Measurements from ENCODE around the gene GALK2. TPM values are rescaled to one million over a fixed set of nuclear protein-coding genes. Genes with fewer than 3 reads are reported as not detected.

The GALK2 gene
- total RNA-seq, 1 donor from 2014 or later: 39.3 TPM

DNA sequence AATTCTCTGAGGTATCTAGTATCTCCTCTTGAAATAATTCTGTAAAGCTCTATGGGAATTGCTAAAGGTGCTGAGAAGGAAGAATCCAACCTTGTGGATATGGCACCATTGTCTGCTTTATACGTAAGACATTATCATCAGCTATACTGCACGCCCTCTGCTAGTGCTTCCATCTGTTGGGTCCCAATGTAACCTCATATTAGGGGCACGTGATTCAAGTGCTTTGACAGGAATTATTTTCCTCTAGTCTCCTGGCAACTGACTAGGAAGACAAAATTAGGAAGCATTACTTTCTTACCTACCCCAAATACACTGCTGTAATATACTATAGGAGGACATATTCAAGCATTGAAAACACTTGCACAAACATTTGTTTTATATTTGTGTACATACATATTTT lies 38.6 kb upstream of the GALK2 start:
- Histone ChIP-seq H3K27me3 (ENCODE audit: low read depth) (no peaks in the 10 kb centered on the region), H3K9me3 (replicated peaks) (no peaks in the 10 kb centered on the region), H3K36me3 (peaks cover 96% of the 10 kb centered on the region), H3K4me1 (peaks cover 11% of the 10 kb centered on the region), H3K27ac (replicated peaks) (peak overlapping the region; percentile 4), H3K4me3 (no peak overlapping the region)
- TF ChIP-seq, protein P1, sequence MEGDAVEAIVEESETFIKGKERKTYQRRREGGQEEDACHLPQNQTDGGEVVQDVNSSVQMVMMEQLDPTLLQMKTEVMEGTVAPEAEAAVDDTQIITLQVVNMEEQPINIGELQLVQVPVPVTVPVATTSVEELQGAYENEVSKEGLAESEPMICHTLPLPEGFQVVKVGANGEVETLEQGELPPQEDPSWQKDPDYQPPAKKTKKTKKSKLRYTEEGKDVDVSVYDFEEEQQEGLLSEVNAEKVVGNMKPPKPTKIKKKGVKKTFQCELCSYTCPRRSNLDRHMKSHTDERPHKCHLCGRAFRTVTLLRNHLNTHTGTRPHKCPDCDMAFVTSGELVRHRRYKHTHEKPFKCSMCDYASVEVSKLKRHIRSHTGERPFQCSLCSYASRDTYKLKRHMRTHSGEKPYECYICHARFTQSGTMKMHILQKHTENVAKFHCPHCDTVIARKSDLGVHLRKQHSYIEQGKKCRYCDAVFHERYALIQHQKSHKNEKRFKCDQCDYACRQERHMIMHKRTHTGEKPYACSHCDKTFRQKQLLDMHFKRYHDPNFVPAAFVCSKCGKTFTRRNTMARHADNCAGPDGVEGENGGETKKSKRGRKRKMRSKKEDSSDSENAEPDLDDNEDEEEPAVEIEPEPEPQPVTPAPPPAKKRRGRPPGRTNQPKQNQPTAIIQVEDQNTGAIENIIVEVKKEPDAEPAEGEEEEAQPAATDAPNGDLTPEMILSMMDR (IDR thresholded peaks at IDR 0.05; ENCODE audit: borderline replicate concordance): no peak
- DNase-seq: no peak
- intact Hi-C loops (cut with micrococcal nuclease): loop anchor here (10.0 kb wide), 1 partner anchor 87 kb away; the partner anchor contains the start of gene SECISBP2L

DNA sequence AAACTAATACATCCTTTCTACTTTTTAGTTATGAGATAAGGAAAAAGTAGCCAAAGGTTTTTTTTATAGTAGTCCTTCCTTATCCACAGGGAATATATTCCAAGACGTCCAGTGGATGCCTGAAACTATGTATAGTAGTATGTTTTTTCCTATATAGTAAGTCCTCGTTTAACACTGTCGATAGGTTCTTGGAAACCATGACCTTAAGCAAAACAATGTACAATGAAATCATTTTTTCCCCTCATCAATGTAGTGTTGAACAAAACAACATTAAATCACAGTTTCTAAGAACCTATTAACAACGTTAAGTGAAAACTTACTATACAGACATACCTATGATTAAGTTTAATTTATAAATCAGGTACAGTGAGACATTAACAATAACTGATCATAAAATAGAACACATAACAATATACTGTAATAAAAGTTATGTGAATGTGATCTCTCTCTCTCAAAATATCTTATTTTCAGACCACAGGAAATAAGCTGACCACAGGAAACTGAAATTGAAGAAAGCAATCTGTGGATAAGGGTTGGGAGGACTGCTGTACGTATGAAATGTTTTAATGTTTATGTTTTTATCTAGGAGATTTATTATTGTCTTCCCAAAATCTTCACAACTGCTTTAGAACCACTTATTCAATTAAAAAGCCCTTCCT lies 35.2 kb upstream of the GALK2 start:
- no peaks in the 10 kb centered on the region for H3K27me3 ChIP-seq (ENCODE audit: low read depth)
- intact Hi-C loops (cut with micrococcal nuclease): loop anchor here (10.0 kb wide), 1 partner anchor 90 kb away; the partner anchor contains the start of gene SECISBP2L
- no peak for DNase-seq
- peaks cover 93% of the 10 kb centered on the region for H3K36me3 ChIP-seq
- H3K4me1 ChIP-seq: peaks cover 11% of the 10 kb centered on the region
- TF ChIP-seq, protein P1 (IDR thresholded peaks at IDR 0.05; ENCODE audit: borderline replicate concordance): no peak
- no peaks in the 10 kb centered on the region for H3K9me3 ChIP-seq (replicated peaks)
- no peak overlapping the region for H3K4me3 ChIP-seq
- H3K27ac ChIP-seq (replicated peaks): no peak overlapping the region

DNA sequence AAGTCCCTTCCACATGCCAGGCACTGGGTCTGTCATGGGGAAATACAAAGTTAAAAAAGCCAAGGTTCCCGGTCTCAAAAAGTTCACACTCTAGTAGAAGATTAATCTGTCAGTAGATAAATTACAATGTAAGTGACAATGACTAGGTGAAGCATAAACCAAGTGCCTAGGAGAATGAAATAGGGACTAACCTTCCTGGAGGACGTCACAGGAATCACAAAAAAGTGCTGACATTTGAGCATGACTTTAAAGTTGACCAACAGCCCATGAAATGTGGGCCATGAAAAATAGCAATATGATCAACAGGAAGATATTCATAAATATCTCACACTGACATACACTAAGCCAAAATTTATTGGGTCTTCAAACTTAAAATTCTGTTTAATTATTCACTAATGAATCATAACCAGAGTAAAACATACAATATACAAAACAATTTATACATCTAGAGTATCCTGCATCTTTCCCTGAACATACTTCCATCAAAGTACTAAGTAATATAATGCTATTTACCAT lies 34.6 kb upstream of the GALK2 start:
- H3K27ac ChIP-seq (replicated peaks): no peak overlapping the region
- no peaks in the 10 kb centered on the region for H3K9me3 ChIP-seq (replicated peaks)
- TF ChIP-seq, protein P1 (IDR thresholded peaks at IDR 0.05; ENCODE audit: borderline replicate concordance): no peak
- intact Hi-C loops (cut with micrococcal nuclease): loop anchor here (10.0 kb wide), 1 partner anchor 91 kb away; the partner anchor contains the start of gene SECISBP2L
- H3K27me3 ChIP-seq (ENCODE audit: low read depth): no peaks in the 10 kb centered on the region
- no peak overlapping the region for H3K4me3 ChIP-seq
- peaks cover 11% of the 10 kb centered on the region for H3K4me1 ChIP-seq
- DNase-seq: no peak
- H3K36me3 ChIP-seq: peaks cover 93% of the 10 kb centered on the region

DNA sequence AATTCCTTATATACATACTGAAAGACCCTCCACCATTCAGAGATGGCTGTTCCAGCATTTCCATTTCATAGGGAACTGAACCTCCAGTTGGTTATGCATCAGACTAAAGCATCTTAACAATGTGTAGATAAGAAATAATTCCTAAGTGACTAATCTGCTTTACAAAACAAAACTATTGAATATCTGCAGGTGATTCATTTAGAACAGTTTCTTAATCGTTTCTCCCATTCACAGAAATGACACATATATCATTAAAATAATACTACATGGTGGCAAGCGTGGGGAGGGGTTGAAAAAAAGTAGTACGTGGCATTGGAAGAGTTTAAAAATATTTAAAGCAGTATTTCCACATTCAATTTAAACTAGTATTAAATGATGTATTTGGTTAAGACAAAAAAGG lies 34.1 kb upstream of the GALK2 start:
- Histone ChIP-seq H3K9me3 (replicated peaks) (no peaks in the 10 kb centered on the region), H3K4me1 (peaks cover 11% of the 10 kb centered on the region), H3K27ac (replicated peaks) (no peak overlapping the region), H3K27me3 (ENCODE audit: low read depth) (no peaks in the 10 kb centered on the region), H3K36me3 (peaks cover 93% of the 10 kb centered on the region), H3K4me3 (no peak overlapping the region)
- DNase-seq: no peak
- intact Hi-C loops (cut with micrococcal nuclease): loop anchor here (10.0 kb wide), 1 partner anchor 91 kb away; the partner anchor contains the start of gene SECISBP2L
- TF ChIP-seq, protein P1 (IDR thresholded peaks at IDR 0.05; ENCODE audit: borderline replicate concordance): no peak

DNA sequence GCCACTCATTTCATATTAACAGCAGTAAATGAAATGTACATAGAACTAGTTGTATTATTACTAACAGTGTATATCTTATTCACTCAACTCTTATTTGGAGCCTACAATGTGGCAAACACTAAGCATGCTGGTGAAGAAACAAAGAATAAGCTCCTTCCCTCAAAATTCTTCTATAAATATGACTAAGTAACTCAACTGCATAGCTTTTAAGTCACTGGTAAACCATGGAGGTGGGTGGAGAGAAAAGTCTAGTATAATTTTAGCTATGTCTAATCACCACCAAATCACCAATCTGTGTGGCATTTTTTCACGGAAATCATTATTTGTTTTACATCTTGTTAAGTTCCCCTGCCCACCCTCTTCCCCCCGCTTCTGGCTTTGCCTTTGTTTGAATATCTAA lies 32.2 kb upstream of the GALK2 start:
- Histone ChIP-seq H3K4me1 (no peaks in the 10 kb centered on the region), H3K36me3 (peaks cover 96% of the 10 kb centered on the region), H3K27me3 (ENCODE audit: low read depth) (no peaks in the 10 kb centered on the region), H3K9me3 (replicated peaks) (no peaks in the 10 kb centered on the region), H3K27ac (replicated peaks) (no peak overlapping the region), H3K4me3 (no peak overlapping the region)
- intact Hi-C loops (cut with micrococcal nuclease): loop anchor here (10.0 kb wide), 1 partner anchor 93 kb away; the partner anchor contains the start of gene SECISBP2L
- no peak for DNase-seq
- TF ChIP-seq, protein P1 (IDR thresholded peaks at IDR 0.05; ENCODE audit: borderline replicate concordance): no peak

Data from left ventricle myocardium inferior (tissue), 1 donor.